HG03469 (cell line): ENCODE results near the gene PPARD.

Experiments
- ATAC-seq: cut with Tn5 transposase; IDR thresholded peaks from one replicate; pipeline ENCODE4 v1.9.1; 2021; ENCODE audit warnings: mild to moderate bottlenecking, moderate library complexity, moderate number of reproducible peaks; ENCODE audit not compliant: unreplicated experiment

PPARD gene

GRCh38 chr6:35465646-35466045, 123.3 kb downstream of the PPARD start:
- ATAC-seq = no peak

- no peak for ATAC-seq
These were observed 126.0 kb downstream of the PPARD start, which contains the start of gene RPL10A for GRCh38 chr6:35468181-35468979. TSS of gene RPL10A (plus strand) at chr6:35468401. CDS start at chr6:35468435, 34 bp downstream.

- ATAC-seq = no peak
These were observed 126.8 kb downstream of the PPARD start for GRCh38 chr6:35468980-35469750.

- no peak for ATAC-seq
These were observed 127.6 kb downstream of the PPARD start for GRCh38 chr6:35469751-35470662.

GRCh38 chr6:35470663-35471120, 128.3 kb downstream of the PPARD start:
- no peak for ATAC-seq

- ATAC-seq = no peak
These were observed 129.5 kb downstream of the PPARD start for GRCh38 chr6:35471836-35472345.

- ATAC-seq = no peak
These were observed 130.9 kb downstream of the PPARD start for GRCh38 chr6:35473075-35473849.

GRCh38 chr6:35473850-35474130, 131.4 kb downstream of the PPARD start:
- ATAC-seq = no peak

GRCh38 chr6:35474131-35474941, 132.0 kb downstream of the PPARD start:
- no peak for ATAC-seq

- ATAC-seq = no peak
These were observed 132.7 kb downstream of the PPARD start for GRCh38 chr6:35474942-35475570.

GRCh38 chr6:35475573-35475972, 133.2 kb downstream of the PPARD start:
- ATAC-seq = no peak

GRCh38 chr6:35476004-35476403, 133.6 kb downstream of the PPARD start:
- no peak for ATAC-seq

- ATAC-seq = no peak
These were observed 134.7 kb downstream of the PPARD start for GRCh38 chr6:35477028-35477427.
